Measurements from ENCODE around the gene OR4F15. TPM values are rescaled to one million over a fixed set of nuclear protein-coding genes. Genes with fewer than 3 reads are reported as not detected.
"Not testable (repeated sequence)": the region's sequence is repeated elsewhere in the genome, so short reads cannot be mapped to it uniquely, and the experiment has no call there.

OR4F15 gene
- total and polyA plus RNA-seq, 2 donors (not counting 3 experiments of a cell fraction or from before 2014, with no cell fraction given): not detected

GRCh38 chr15:101784644-101785043 lies 27.4 kb upstream of the OR4F15 start:
- Histone ChIP-seq H3K79me2 (ENCODE audit: control insufficient read depth, insufficient read depth, low read length) (no peaks in the 10 kb centered on the region), H3K9ac (replicated peaks; ENCODE audit: extremely low read depth, insufficient read depth, low read length) (no peak overlapping the region), H3K4me3 (replicated peaks in 1 of 3; ENCODE audit: insufficient read depth in 1 of 3, low read depth in 1 of 3, low read length in 3 of 3) (no peak overlapping the region), H3K4me2 (ENCODE audit: insufficient read depth, low read length) (no peak overlapping the region), H2AFZ (ENCODE audit: low read depth, low read length) (no peak overlapping the region), H4K20me1 (replicated peaks; ENCODE audit: control insufficient read depth, extremely low read depth, insufficient read depth, low read length) (no peaks in the 10 kb centered on the region), H3K4me1 (ENCODE audit: control insufficient read depth, extremely low read depth, insufficient read depth, low read length) (no peaks in the 10 kb centered on the region), H3K27ac (ENCODE audit: insufficient read depth, low read depth, low read length) (no peak overlapping the region), H3K9me1 (replicated peaks; ENCODE audit: control insufficient read depth, extremely low read depth, insufficient read depth, low read length) (no peaks in the 10 kb centered on the region), H3K36me3 (ENCODE audit: control insufficient read depth in 2 of 2, extremely low read depth in 1 of 2, insufficient read depth in 2 of 2, low read length in 2 of 2) (no peaks in the 10 kb centered on the region), H3K27me3 (ENCODE audit: control insufficient read depth in 2 of 2, insufficient read depth in 2 of 2, low read length in 2 of 2) (no peaks in the 10 kb centered on the region), H3K9me3 (replicated peaks; ENCODE audit: control insufficient read depth, insufficient read depth, low read length) (no peaks in the 10 kb centered on the region)
- CTCF ChIA-PET: no interaction called here
- dilution Hi-C loops (cut with MboI; ENCODE audit: extremely low pct_ligation_motif_present, low sequenced_read_pairs) (no loop called here), intact Hi-C loops (cut with micrococcal nuclease) (no loop called here)
- FAIRE-seq (no peak), DNase-seq (ENCODE audit: low read depth, low spot score) (no peak)
- POLR2A ChIA-PET: no interaction called here
- TF ChIP-seq GATA2 (IDR thresholded peaks at IDR 0.05; ENCODE audit: insufficient read depth, insufficient read length, low read depth, low read length) (no peak), POLR2A (IDR thresholded peaks at IDR 0.05; ENCODE audit: low read depth, low read length) (no peak), MAX (IDR thresholded peaks at IDR 0.05; ENCODE audit: insufficient read depth, insufficient read length) (no peak), MYC (IDR thresholded peaks at IDR 0.05; ENCODE audit: low read depth, low read length) (no peak), JUN (IDR thresholded peaks at IDR 0.05; ENCODE audit: borderline replicate concordance, insufficient read depth, insufficient read length, low read depth) (no peak), FOS (IDR thresholded peaks at IDR 0.05; ENCODE audit: borderline replicate concordance, insufficient read depth, low read length) (no peak), CTCF (IDR thresholded peaks at IDR 0.05; ENCODE audit: extremely low read depth in 1 of 2, insufficient read depth in 1 of 2, low read depth in 1 of 2, low read length in 2 of 2) (no peak), EZH2 (IDR thresholded peaks at IDR 0.05; ENCODE audit: borderline replicate concordance, low read depth, low read length, severe bottlenecking) (no peak), POLR2AphosphoS5 (IDR thresholded peaks at IDR 0.05; ENCODE audit: insufficient read depth, low read depth, low read length) (no peak)
- BruUV-seq (replicated peaks): no TSS peak

GRCh38 chr15:101786422-101786821 lies 25.6 kb upstream of the OR4F15 start:
- H3K27ac ChIP-seq (ENCODE audit: insufficient read depth, low read depth, low read length); H3K4me1 ChIP-seq (ENCODE audit: control insufficient read depth, extremely low read depth, insufficient read depth, low read length); dilution Hi-C loops (cut with MboI; ENCODE audit: extremely low pct_ligation_motif_present, low sequenced_read_pairs); intact Hi-C loops (cut with micrococcal nuclease); H3K9me3 ChIP-seq (replicated peaks; ENCODE audit: control insufficient read depth, insufficient read depth, low read length); H4K20me1 ChIP-seq (replicated peaks; ENCODE audit: control insufficient read depth, extremely low read depth, insufficient read depth, low read length); H3K9ac ChIP-seq (replicated peaks; ENCODE audit: extremely low read depth, insufficient read depth, low read length); CTCF ChIA-PET; DNase-seq (ENCODE audit: low read depth, low spot score); BruUV-seq (replicated peaks); H3K36me3 ChIP-seq (ENCODE audit: control insufficient read depth in 2 of 2, extremely low read depth in 1 of 2, insufficient read depth in 2 of 2, low read length in 2 of 2); H3K79me2 ChIP-seq (ENCODE audit: control insufficient read depth, insufficient read depth, low read length); FAIRE-seq; POLR2A ChIA-PET; H3K4me2 ChIP-seq (ENCODE audit: insufficient read depth, low read length); H3K4me3 ChIP-seq (replicated peaks in 1 of 3; ENCODE audit: insufficient read depth in 1 of 3, low read depth in 1 of 3, low read length in 3 of 3); H3K9me1 ChIP-seq (replicated peaks; ENCODE audit: control insufficient read depth, extremely low read depth, insufficient read depth, low read length); H2AFZ ChIP-seq (ENCODE audit: low read depth, low read length); H3K27me3 ChIP-seq (ENCODE audit: control insufficient read depth in 2 of 2, insufficient read depth in 2 of 2, low read length in 2 of 2): not testable (repeated sequence)

GRCh38 chr15:101788001-101788400 lies 24.0 kb upstream of the OR4F15 start:
- H3K27me3 ChIP-seq (ENCODE audit: control insufficient read depth in 2 of 2, insufficient read depth in 2 of 2, low read length in 2 of 2); H3K9me1 ChIP-seq (replicated peaks; ENCODE audit: control insufficient read depth, extremely low read depth, insufficient read depth, low read length); H3K4me1 ChIP-seq (ENCODE audit: control insufficient read depth, extremely low read depth, insufficient read depth, low read length); H3K9me3 ChIP-seq (replicated peaks; ENCODE audit: control insufficient read depth, insufficient read depth, low read length); intact Hi-C loops (cut with micrococcal nuclease); BruUV-seq (replicated peaks); H3K4me2 ChIP-seq (ENCODE audit: insufficient read depth, low read length); DNase-seq (ENCODE audit: low read depth, low spot score); CTCF ChIA-PET; FAIRE-seq; H3K4me3 ChIP-seq (replicated peaks in 1 of 3; ENCODE audit: insufficient read depth in 1 of 3, low read depth in 1 of 3, low read length in 3 of 3); H3K27ac ChIP-seq (ENCODE audit: insufficient read depth, low read depth, low read length); H3K79me2 ChIP-seq (ENCODE audit: control insufficient read depth, insufficient read depth, low read length); H3K36me3 ChIP-seq (ENCODE audit: control insufficient read depth in 2 of 2, extremely low read depth in 1 of 2, insufficient read depth in 2 of 2, low read length in 2 of 2); H3K9ac ChIP-seq (replicated peaks; ENCODE audit: extremely low read depth, insufficient read depth, low read length); H4K20me1 ChIP-seq (replicated peaks; ENCODE audit: control insufficient read depth, extremely low read depth, insufficient read depth, low read length); dilution Hi-C loops (cut with MboI; ENCODE audit: extremely low pct_ligation_motif_present, low sequenced_read_pairs); POLR2A ChIA-PET; H2AFZ ChIP-seq (ENCODE audit: low read depth, low read length): not testable (repeated sequence)
